ENCODE data around the gene CDH13.

Gene CDH13

DNA sequence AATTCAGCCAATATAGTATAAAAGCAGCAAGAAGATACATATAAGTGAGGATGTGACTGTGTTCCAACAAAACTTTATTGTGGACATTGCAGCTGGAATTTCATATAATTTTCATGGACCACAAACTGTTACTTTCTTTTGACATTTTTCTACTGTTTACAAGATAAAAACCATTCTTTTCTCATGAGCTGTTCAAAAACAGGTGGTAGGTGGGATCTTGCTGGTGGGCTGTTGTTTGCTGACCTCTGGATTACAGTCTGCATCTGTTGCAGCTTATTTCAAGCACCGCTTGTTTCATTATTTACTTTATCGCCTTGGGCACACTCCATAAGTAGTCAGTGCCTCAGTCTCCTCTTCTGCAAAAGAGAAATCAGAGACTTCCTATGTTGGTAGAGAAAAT is 99.5 kb downstream of the CDH13 start:
- TF ChIP-seq, protein P1, sequence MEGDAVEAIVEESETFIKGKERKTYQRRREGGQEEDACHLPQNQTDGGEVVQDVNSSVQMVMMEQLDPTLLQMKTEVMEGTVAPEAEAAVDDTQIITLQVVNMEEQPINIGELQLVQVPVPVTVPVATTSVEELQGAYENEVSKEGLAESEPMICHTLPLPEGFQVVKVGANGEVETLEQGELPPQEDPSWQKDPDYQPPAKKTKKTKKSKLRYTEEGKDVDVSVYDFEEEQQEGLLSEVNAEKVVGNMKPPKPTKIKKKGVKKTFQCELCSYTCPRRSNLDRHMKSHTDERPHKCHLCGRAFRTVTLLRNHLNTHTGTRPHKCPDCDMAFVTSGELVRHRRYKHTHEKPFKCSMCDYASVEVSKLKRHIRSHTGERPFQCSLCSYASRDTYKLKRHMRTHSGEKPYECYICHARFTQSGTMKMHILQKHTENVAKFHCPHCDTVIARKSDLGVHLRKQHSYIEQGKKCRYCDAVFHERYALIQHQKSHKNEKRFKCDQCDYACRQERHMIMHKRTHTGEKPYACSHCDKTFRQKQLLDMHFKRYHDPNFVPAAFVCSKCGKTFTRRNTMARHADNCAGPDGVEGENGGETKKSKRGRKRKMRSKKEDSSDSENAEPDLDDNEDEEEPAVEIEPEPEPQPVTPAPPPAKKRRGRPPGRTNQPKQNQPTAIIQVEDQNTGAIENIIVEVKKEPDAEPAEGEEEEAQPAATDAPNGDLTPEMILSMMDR (IDR thresholded peaks at IDR 0.05; ENCODE audit: low read depth, low read length) = no peak
- H3K27me3 ChIP-seq (ENCODE audit: insufficient read depth, low read depth, severe bottlenecking) = no peaks in the 10 kb centered on the region
- H3K27ac ChIP-seq = no peak overlapping the region
- H3K36me3 ChIP-seq = no peaks in the 10 kb centered on the region
- H3K9me3 ChIP-seq (ENCODE audit: severe bottlenecking) = no peaks in the 10 kb centered on the region
- no peak for DNase-seq
- no peak overlapping the region for H3K4me3 ChIP-seq (ENCODE audit: low read depth, low read length)

GRCh38 chr16:82728901-82729300 is 102.1 kb downstream of the CDH13 start:
- no peaks in the 10 kb centered on the region for H3K9me3 ChIP-seq (ENCODE audit: severe bottlenecking)
- TF ChIP-seq, protein P1 (IDR thresholded peaks at IDR 0.05; ENCODE audit: low read depth, low read length) = no peak
- no peak overlapping the region for H3K4me3 ChIP-seq (ENCODE audit: low read depth, low read length)
- no peaks in the 10 kb centered on the region for H3K27me3 ChIP-seq (ENCODE audit: insufficient read depth, low read depth, severe bottlenecking)
- no peaks in the 10 kb centered on the region for H3K36me3 ChIP-seq
- no peak for DNase-seq
- no peak overlapping the region for H3K27ac ChIP-seq

GRCh38 chr16:82730901-82731300 is 104.1 kb downstream of the CDH13 start:
- Histone ChIP-seq H3K4me3 (ENCODE audit: low read depth, low read length) (no peak overlapping the region), H3K27ac (no peak overlapping the region)

DNA sequence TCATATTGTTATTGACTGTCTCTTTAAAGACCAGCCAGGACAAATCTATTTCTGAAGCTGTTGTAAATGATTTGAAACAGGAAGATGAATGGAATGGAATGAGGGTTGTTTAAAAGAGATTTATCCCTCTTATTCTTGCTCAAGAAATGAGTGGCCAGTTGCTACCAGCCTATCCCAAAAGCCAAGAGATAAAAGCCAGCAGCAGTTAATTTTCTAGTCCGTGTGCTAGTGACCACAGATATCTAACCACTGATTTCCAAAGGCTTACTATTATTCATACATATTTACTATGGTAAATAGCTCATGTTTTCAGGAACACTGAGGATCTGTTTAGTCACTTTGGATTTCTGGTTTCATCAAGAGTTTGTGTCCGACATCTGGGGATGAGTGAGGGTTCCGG is 105.7 kb downstream of the CDH13 start:
- TF ChIP-seq, protein P1 (IDR thresholded peaks at IDR 0.05; ENCODE audit: low read depth, low read length) = no peak
- Histone ChIP-seq H3K36me3 (no peaks in the 10 kb centered on the region), H3K4me3 (ENCODE audit: low read depth, low read length) (no peak overlapping the region), H3K27me3 (ENCODE audit: insufficient read depth, low read depth, severe bottlenecking) (no peaks in the 10 kb centered on the region), H3K9me3 (ENCODE audit: severe bottlenecking) (no peaks in the 10 kb centered on the region), H3K27ac (no peak overlapping the region)
- no peak for DNase-seq

More at GRCh38 chr16:82730901-82731300, 104.1 kb downstream of the CDH13 start:
- H3K27me3 ChIP-seq (ENCODE audit: insufficient read depth, low read depth, severe bottlenecking) = no peaks in the 10 kb centered on the region
- TF ChIP-seq, protein P1 (IDR thresholded peaks at IDR 0.05; ENCODE audit: low read depth, low read length) = no peak
- DNase-seq = no peak
- no peaks in the 10 kb centered on the region for H3K36me3 ChIP-seq
- no peaks in the 10 kb centered on the region for H3K9me3 ChIP-seq (ENCODE audit: severe bottlenecking)

GRCh38 chr16:82735186-82735585 is 108.4 kb downstream of the CDH13 start:
- H3K27ac ChIP-seq = no peak overlapping the region
- DNase-seq = no peak
- TF ChIP-seq, protein P1 (IDR thresholded peaks at IDR 0.05; ENCODE audit: low read depth, low read length) = no peak

DNA sequence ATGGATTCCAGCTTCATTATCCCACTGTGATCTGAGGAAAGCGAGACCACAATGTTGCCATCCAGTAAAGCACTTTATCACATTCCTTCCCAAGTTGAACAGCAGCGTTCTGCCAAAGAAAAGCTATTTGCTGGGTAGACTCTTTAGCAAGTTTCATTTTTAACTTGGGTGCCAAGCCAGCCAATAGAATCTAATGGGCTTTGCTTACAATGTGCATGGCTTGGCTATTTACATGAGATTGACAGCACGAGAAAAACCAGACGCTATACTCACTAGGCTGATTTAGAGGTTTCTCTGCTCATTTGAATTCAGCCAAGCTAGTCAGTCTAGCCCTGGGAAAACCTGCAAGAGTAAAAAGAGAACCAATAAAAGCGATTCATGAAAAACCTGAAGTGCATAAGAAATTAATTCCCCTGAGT is 108.9 kb downstream of the CDH13 start:
- no peak overlapping the region for H3K4me3 ChIP-seq (ENCODE audit: low read depth, low read length)
- no peaks in the 10 kb centered on the region for H3K9me3 ChIP-seq (ENCODE audit: severe bottlenecking)
- no peak for DNase-seq
- no peak overlapping the region for H3K27ac ChIP-seq
- TF ChIP-seq, protein P1 (IDR thresholded peaks at IDR 0.05; ENCODE audit: low read depth, low read length) = no peak
- H3K27me3 ChIP-seq (ENCODE audit: insufficient read depth, low read depth, severe bottlenecking) = no peaks in the 10 kb centered on the region
- no peaks in the 10 kb centered on the region for H3K36me3 ChIP-seq

More at GRCh38 chr16:82735186-82735585, 108.4 kb downstream of the CDH13 start:
- Histone ChIP-seq H3K9me3 (ENCODE audit: severe bottlenecking) (no peaks in the 10 kb centered on the region), H3K36me3 (no peaks in the 10 kb centered on the region), H3K4me3 (ENCODE audit: low read depth, low read length) (no peak overlapping the region), H3K27me3 (ENCODE audit: insufficient read depth, low read depth, severe bottlenecking) (no peaks in the 10 kb centered on the region)
